PC-9 (cell line): Measurements from ENCODE around the gene SHISAL1. TPM values are rescaled to one million over a fixed set of nuclear protein-coding genes. Genes with fewer than 3 reads are reported as not detected.
"Not testable (repeated sequence)": the region's sequence is repeated elsewhere in the genome, so short reads cannot be mapped to it uniquely, and the experiment has no call there.

Source experiments
- BruUV-seq: library from RNA; stranded (reverse); fragments of 400-500 nt; replicated peaks from 2 replicates; lab custom pipeline; 2021; lab: Mats Ljungman, UMichigan
- CTCF ChIA-PET: fragments of 300-600 bp; sonication (Branson Sonifier 250); formaldehyde crosslinking; loops from one replicate; lab custom pipeline; 2022; ENCODE audit warnings: antibody characterized with exemption; lab: Charles Lee
- POLR2A ChIA-PET: fragments of 300-600 bp; sonication (Branson Sonifier 250); formaldehyde crosslinking; loops from one replicate; lab custom pipeline; 2022; ENCODE audit warnings: antibody characterized with exemption; ENCODE audit not compliant: unreplicated experiment; lab: Charles Lee
- DNase-seq, 2 experiments: peaks; one replicate each; pipeline versions ENCODE4 v3.0.0 to v3.0.0-alpha.2; 2015 to 2022; ENCODE audit warnings: mixed read lengths in 1 of 2
- H2AFZ ChIP-seq: fragments of 200-600 bp; sonication (generic); 2 replicates; pipeline ENCODE4 v1.8.1; 2017; ENCODE audit warnings: antibody characterized with exemption
- H3F3A ChIP-seq: fragments of 200-600 bp; sonication (generic); 2 replicates; pipeline ENCODE4 v1.8.1; 2017; ENCODE audit warnings: antibody characterized with exemption, mild to moderate bottlenecking, low read depth; ENCODE audit not compliant: insufficient read depth
- H3K27ac ChIP-seq: fragments of 200-600 bp; sonication (generic); 2 replicates; pipeline ENCODE4 v1.6.1; 2016; ENCODE audit warnings: mixed run types
- H3K27me3 ChIP-seq: fragments of 200-600 bp; sonication (generic); 2 replicates; pipeline ENCODE4 v1.6.1; 2016; ENCODE audit warnings: low read depth, mixed run types; ENCODE audit not compliant: insufficient read depth
- H3K36me3 ChIP-seq: fragments of 200-600 bp; sonication (generic); 2 replicates; pipeline ENCODE4 v1.6.1; 2016; ENCODE audit warnings: low read depth, mixed run types
- H3K4me1 ChIP-seq: fragments of 200-600 bp; sonication (generic); replicated peaks from 2 replicates; pipeline ENCODE4 v1.6.1; 2016; ENCODE audit warnings: mixed run types; ENCODE audit not compliant: insufficient read depth
- H3K4me2 ChIP-seq: fragments of 200-600 bp; sonication (generic); 2 replicates; pipeline ENCODE4 v1.6.1; 2017; ENCODE audit warnings: mixed run types
- H3K4me3 ChIP-seq: fragments of 200-600 bp; sonication (generic); 2 replicates; pipeline ENCODE4 v1.6.1; 2016; ENCODE audit warnings: mixed run types
- H3K79me2 ChIP-seq: fragments of 200-600 bp; sonication (generic); 2 replicates; pipeline ENCODE4 v1.6.1; 2017; ENCODE audit warnings: low read depth, mixed run types
- H3K9me2 ChIP-seq: fragments of 200-600 bp; sonication (generic); 2 replicates; pipeline ENCODE4 v1.8.1; 2017; ENCODE audit warnings: mild to moderate bottlenecking; ENCODE audit not compliant: insufficient read depth
- H3K9me3 ChIP-seq: fragments of 200-600 bp; sonication (generic); 2 replicates; pipeline ENCODE4 v1.8.1; 2016; ENCODE audit warnings: low read depth; ENCODE audit not compliant: insufficient read depth
- H4K20me1 ChIP-seq: fragments of 200-600 bp; sonication (generic); 2 replicates; pipeline ENCODE4 v1.8.1; 2017; ENCODE audit not compliant: insufficient read depth
- EZH2 ChIP-seq: fragments of 200-600 bp; sonication (generic); IDR thresholded peaks from 2 replicates; pipeline ENCODE4 v1.8.0; 2017; ENCODE audit warnings: antibody characterized with exemption, low read depth
- intact Hi-C: fragments of 100-400 bp; cut with micrococcal nuclease; formaldehyde crosslinking; loops from one replicate; pipeline ENCODE4 v1.10.0; 2022; ENCODE audit not compliant: unreplicated experiment
- total RNA-seq: library from RNA; stranded (reverse); gene quantifications from 2 replicates; pipeline ENCODE4 v1.2.3, GENCODE V29; 2021
- TF ChIP-seq, protein P1 (sequence below): fragments of 200-600 bp; sonication (generic); conservative IDR thresholded peaks from 2 replicates; pipeline ENCODE4 v1.6.1; 2017; ENCODE audit warnings: mixed run types, antibody characterized with exemption, mild to moderate bottlenecking, moderate library complexity

Gene SHISAL1
- total RNA-seq, 1 experiment from 2014 or later = 0.94 TPM

- Histone ChIP-seq H3K4me2 (no peak overlapping the region), H3K9me3 (no peaks in the 10 kb centered on the region), H3K36me3 (no peaks in the 10 kb centered on the region), H3K4me1 (no peaks in the 10 kb centered on the region), H3K27me3 (0 out of 2 replicates have a peak, but pooled peaks cover 9% of the 10 kb centered on the region), H4K20me1 (no peaks in the 10 kb centered on the region), H3K4me3 (no peak overlapping the region), H3K79me2 (no peaks in the 10 kb centered on the region), H2AFZ (no peak overlapping the region), H3K27ac (no peak overlapping the region), H3F3A (no peaks in the 10 kb centered on the region), H3K9me2 (no peaks in the 10 kb centered on the region)
- no peak for DNase-seq
- BruUV-seq = no TSS peak
- ChIA-PET POLR2A (no interaction called here), CTCF (no interaction called here)
- intact Hi-C loops = no loop called here
- TF ChIP-seq, protein P1, sequence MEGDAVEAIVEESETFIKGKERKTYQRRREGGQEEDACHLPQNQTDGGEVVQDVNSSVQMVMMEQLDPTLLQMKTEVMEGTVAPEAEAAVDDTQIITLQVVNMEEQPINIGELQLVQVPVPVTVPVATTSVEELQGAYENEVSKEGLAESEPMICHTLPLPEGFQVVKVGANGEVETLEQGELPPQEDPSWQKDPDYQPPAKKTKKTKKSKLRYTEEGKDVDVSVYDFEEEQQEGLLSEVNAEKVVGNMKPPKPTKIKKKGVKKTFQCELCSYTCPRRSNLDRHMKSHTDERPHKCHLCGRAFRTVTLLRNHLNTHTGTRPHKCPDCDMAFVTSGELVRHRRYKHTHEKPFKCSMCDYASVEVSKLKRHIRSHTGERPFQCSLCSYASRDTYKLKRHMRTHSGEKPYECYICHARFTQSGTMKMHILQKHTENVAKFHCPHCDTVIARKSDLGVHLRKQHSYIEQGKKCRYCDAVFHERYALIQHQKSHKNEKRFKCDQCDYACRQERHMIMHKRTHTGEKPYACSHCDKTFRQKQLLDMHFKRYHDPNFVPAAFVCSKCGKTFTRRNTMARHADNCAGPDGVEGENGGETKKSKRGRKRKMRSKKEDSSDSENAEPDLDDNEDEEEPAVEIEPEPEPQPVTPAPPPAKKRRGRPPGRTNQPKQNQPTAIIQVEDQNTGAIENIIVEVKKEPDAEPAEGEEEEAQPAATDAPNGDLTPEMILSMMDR = no peak
- no peak for TF ChIP-seq EZH2
Observed at GRCh38 chr22:44237290-44237689, 75.5 kb downstream of the SHISAL1 start.

DNA sequence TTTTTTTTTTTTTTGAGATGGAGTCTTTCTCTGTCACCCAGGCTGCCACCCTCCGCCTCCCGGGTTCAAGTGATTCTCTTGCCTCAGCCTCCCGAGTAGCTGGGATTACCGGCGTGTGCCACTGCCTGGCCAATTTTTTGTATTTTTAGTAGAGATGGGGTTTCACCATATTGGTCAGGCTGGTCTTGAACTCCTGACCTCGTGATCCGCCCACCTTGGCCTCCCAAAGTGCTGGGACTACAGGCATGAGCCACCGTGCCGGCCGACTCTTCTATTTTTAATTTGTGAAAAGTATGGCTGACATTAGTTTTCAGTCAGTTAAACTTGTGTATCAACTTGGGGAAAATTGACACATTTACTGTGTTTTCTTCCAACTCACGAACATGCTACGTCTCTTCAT is 78.4 kb downstream of the SHISAL1 start:
- POLR2A ChIA-PET, BruUV-seq: not testable (repeated sequence)

GRCh38 chr22:44231233-44231632 is 81.5 kb downstream of the SHISAL1 start:
- Histone ChIP-seq H2AFZ (no peak overlapping the region), H4K20me1 (no peaks in the 10 kb centered on the region), H3K4me2 (no peak overlapping the region), H3K36me3 (no peaks in the 10 kb centered on the region), H3K4me1 (no peaks in the 10 kb centered on the region), H3K9me2 (no peaks in the 10 kb centered on the region), H3K4me3 (no peak overlapping the region), H3K27me3 (no peaks in the 10 kb centered on the region), H3K27ac (no peak overlapping the region), H3K79me2 (no peaks in the 10 kb centered on the region), H3K9me3 (no peaks in the 10 kb centered on the region), H3F3A (no peaks in the 10 kb centered on the region)
- intact Hi-C loops = no loop called here
- ChIA-PET CTCF (no interaction called here), POLR2A (no interaction called here)
- no TSS peak for BruUV-seq
- no peak for DNase-seq
- TF ChIP-seq EZH2 = no peak
- TF ChIP-seq, protein P1 = no peak

More for the DNA sequence above, 78.4 kb downstream of the SHISAL1 start:
- H3K9me2 ChIP-seq, intact Hi-C loops, H3K27me3 ChIP-seq, H3K36me3 ChIP-seq, H3K79me2 ChIP-seq, H2AFZ ChIP-seq, H3K9me3 ChIP-seq, H3K4me3 ChIP-seq, H4K20me1 ChIP-seq, CTCF ChIA-PET, DNase-seq, H3K4me1 ChIP-seq, H3K27ac ChIP-seq, H3K4me2 ChIP-seq, H3F3A ChIP-seq: not testable (repeated sequence)

DNA sequence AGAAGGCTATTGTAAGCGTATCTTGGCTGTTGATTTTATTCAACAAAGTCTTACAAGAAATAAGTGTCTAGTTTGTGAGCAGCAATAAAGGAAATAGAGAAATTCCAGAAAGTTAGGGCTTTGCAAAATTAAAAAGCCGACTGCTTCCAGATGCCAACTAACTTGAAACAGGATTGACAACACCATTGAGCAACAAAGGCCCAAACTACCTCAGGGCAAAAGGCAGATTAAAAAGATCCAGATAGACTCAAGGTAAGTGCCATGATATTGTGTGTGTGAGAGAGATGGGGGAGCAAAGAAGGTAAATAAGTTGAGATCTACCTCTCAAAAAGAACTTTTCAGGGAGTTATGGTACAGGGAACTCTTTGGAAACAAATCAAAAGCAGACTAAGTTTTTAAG is 82.9 kb downstream of the SHISAL1 start:
- Histone ChIP-seq H3K79me2 (no peaks in the 10 kb centered on the region), H3K27me3 (peaks cover 10% of the 10 kb centered on the region), H3K4me2 (no peak overlapping the region), H3K4me3 (no peak overlapping the region), H3K9me3 (no peaks in the 10 kb centered on the region), H3K4me1 (no peaks in the 10 kb centered on the region), H3K27ac (no peak overlapping the region), H4K20me1 (no peaks in the 10 kb centered on the region), H2AFZ (no peak overlapping the region), H3K36me3 (no peaks in the 10 kb centered on the region), H3K9me2 (no peaks in the 10 kb centered on the region), H3F3A (no peaks in the 10 kb centered on the region)
- ChIA-PET CTCF (no interaction called here), POLR2A (no interaction called here)
- intact Hi-C loops = no loop called here
- DNase-seq = no peak
- BruUV-seq = no TSS peak
- TF ChIP-seq, protein P1 = no peak
- no peak for TF ChIP-seq EZH2
